MM.1S (cell line): ENCODE data around the gene SPOCK3.

Source experiments
- DNase-seq: peaks from one replicate; pipeline ENCODE4 v3.0.0-alpha.2; 2015
- H2AFZ ChIP-seq: fragments of 300-600 bp; sonication (generic); 2 replicates; pipeline ENCODE4 v1.6.0; 2016; ENCODE audit warnings: antibody characterized with exemption, low read length
- H3F3A ChIP-seq: fragments of 300-600 bp; sonication (generic); 2 replicates; pipeline ENCODE4 v1.6.1; 2016; ENCODE audit warnings: mild to moderate bottlenecking, antibody characterized with exemption, low read length, moderate library complexity, mixed read lengths; ENCODE audit not compliant: insufficient read depth
- H3K27ac ChIP-seq: fragments of 300-600 bp; sonication (generic); 2 replicates; pipeline ENCODE4 v1.5.1; 2016; ENCODE audit warnings: mild to moderate bottlenecking, low read length
- H3K27me3 ChIP-seq: fragments of 300-600 bp; sonication (generic); replicated peaks from 2 replicates; pipeline ENCODE4 v1.6.0; 2016; ENCODE audit warnings: low read length; ENCODE audit not compliant: insufficient read depth
- H3K36me3 ChIP-seq: fragments of 300-600 bp; sonication (generic); replicated peaks from 2 replicates; pipeline ENCODE4 v1.6.1; 2016; ENCODE audit warnings: mild to moderate bottlenecking, low read length, mixed read lengths; ENCODE audit not compliant: insufficient read depth
- H3K4me1 ChIP-seq: fragments of 300-600 bp; sonication (generic); 2 replicates; pipeline ENCODE4 v1.6.1; 2016; ENCODE audit warnings: low read length, mixed read lengths
- H3K4me2 ChIP-seq: fragments of 300-600 bp; sonication (generic); 2 replicates; pipeline ENCODE4 v1.6.0; 2016; ENCODE audit warnings: low read depth, low read length
- H3K4me3 ChIP-seq: fragments of 300-600 bp; sonication (generic); 2 replicates; pipeline ENCODE4 v1.5.1; 2016; ENCODE audit warnings: low read length, mixed read lengths
- H3K79me2 ChIP-seq: fragments of 300-600 bp; sonication (generic); 2 replicates; pipeline ENCODE4 v1.6.1; 2016; ENCODE audit warnings: mixed run types, low read length, mixed read lengths
- H3K9ac ChIP-seq: fragments of 300-600 bp; sonication (generic); 2 replicates; pipeline ENCODE4 v1.6.1; 2016; ENCODE audit warnings: low read length, mixed read lengths
- H3K9me2 ChIP-seq: fragments of 300-600 bp; sonication (generic); replicated peaks from 2 replicates; pipeline ENCODE4 v1.6.1; 2016; ENCODE audit warnings: mild to moderate bottlenecking, low read length, mixed read lengths; ENCODE audit not compliant: insufficient read depth
- H3K9me3 ChIP-seq: fragments of 300-600 bp; sonication (generic); replicated peaks from 2 replicates; pipeline ENCODE4 v1.6.1; 2016; ENCODE audit warnings: mild to moderate bottlenecking, low read length, mixed read lengths; ENCODE audit not compliant: insufficient read depth
- H4K20me1 ChIP-seq: fragments of 300-600 bp; sonication (generic); 2 replicates; pipeline ENCODE4 v1.6.1; 2016; ENCODE audit warnings: mild to moderate bottlenecking, low read length, moderate library complexity, mixed read lengths; ENCODE audit not compliant: insufficient read depth
- EZH2 ChIP-seq: fragments of 300-600 bp; sonication (generic); optimal IDR thresholded peaks from 2 replicates; pipeline ENCODE3; 2017; ENCODE audit warnings: low read depth, mild to moderate bottlenecking, antibody characterized with exemption, low read length, mixed read lengths
- EZH2phosphoT487 ChIP-seq: fragments of 300-600 bp; sonication (generic); IDR thresholded peaks from 2 replicates; pipeline ENCODE4 v1.6.1; 2018; ENCODE audit warnings: antibody characterized with exemption, low read length
- TF ChIP-seq, protein P1 (sequence below): fragments of 300-600 bp; sonication (generic); IDR thresholded peaks from 2 replicates; pipeline ENCODE4 v1.5.1; 2016; ENCODE audit warnings: antibody characterized with exemption, low read length, mixed read lengths

SPOCK3 gene

DNA sequence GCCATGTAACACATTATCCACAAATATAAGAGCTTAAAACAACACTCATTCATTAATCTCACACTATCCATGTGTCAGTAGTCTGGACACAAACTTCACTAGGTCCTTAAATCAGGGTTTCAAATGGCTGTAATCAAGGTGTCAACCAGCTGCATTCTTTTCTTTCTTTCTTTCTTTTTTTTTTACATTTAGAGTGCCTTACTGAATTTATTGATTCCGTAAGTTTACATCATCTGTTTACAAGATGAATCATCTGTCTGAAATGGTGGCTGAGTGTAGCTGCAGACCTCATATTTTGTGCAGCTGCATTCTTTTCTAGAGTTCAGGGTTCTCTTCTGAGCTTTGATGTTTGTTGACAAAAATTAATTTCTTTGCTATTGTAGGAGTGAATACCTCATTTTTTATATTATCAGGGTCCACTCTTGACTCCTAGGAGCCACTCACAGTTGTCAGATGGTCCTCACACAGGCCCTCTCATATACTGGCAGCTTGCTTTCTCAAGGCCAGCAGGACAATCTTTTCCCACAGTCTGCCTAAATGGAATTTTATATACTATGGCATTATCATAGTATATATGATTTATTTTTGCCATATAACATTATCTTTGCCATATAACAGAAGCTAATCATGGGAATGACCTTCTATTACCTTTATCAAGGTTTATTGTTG is 37.8 kb downstream of the SPOCK3 start:
- H3K9ac ChIP-seq: no peak overlapping the region
- H3K27me3 ChIP-seq: no peaks in the 10 kb centered on the region
- H3K27ac ChIP-seq: no peak overlapping the region
- H3K9me3 ChIP-seq: no peaks in the 10 kb centered on the region
- no peak overlapping the region for H3K4me2 ChIP-seq
- H3K9me2 ChIP-seq: no peaks in the 10 kb centered on the region
- no peaks in the 10 kb centered on the region for H3K36me3 ChIP-seq
- H3K79me2 ChIP-seq: no peaks in the 10 kb centered on the region
- no peak overlapping the region for H3K4me3 ChIP-seq
- no peaks in the 10 kb centered on the region for H3F3A ChIP-seq
- TF ChIP-seq EZH2phosphoT487 (no peak), EZH2 (no peak)
- TF ChIP-seq, protein P1, sequence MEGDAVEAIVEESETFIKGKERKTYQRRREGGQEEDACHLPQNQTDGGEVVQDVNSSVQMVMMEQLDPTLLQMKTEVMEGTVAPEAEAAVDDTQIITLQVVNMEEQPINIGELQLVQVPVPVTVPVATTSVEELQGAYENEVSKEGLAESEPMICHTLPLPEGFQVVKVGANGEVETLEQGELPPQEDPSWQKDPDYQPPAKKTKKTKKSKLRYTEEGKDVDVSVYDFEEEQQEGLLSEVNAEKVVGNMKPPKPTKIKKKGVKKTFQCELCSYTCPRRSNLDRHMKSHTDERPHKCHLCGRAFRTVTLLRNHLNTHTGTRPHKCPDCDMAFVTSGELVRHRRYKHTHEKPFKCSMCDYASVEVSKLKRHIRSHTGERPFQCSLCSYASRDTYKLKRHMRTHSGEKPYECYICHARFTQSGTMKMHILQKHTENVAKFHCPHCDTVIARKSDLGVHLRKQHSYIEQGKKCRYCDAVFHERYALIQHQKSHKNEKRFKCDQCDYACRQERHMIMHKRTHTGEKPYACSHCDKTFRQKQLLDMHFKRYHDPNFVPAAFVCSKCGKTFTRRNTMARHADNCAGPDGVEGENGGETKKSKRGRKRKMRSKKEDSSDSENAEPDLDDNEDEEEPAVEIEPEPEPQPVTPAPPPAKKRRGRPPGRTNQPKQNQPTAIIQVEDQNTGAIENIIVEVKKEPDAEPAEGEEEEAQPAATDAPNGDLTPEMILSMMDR: no peak
- no peak overlapping the region for H2AFZ ChIP-seq
- no peaks in the 10 kb centered on the region for H3K4me1 ChIP-seq
- no peaks in the 10 kb centered on the region for H4K20me1 ChIP-seq
- DNase-seq: no peak

DNA sequence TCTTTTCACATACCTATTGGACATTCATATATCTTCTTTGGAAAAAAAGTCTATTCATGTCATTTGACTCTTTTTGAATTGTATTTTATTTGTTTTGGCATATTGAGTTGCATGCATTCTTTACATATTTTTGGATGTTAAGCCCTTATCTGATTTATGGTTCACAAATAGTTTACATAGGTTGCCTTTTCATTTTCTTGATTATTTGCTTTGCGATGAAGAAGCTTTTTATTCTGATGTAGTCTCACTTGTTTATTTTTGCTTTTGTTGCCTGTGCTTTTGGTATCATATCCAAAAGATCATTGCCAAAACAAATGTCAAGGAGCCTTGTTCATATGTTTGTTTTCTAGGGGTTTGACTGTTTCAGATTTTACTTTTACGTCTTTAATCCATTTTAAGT is 43.9 kb downstream of the SPOCK3 start:
- H3K4me1 ChIP-seq: no peaks in the 10 kb centered on the region
- DNase-seq: no peak
- H3K4me3 ChIP-seq: no peak overlapping the region
- no peaks in the 10 kb centered on the region for H4K20me1 ChIP-seq
- H3K9me2 ChIP-seq: no peaks in the 10 kb centered on the region
- H3K79me2 ChIP-seq: no peaks in the 10 kb centered on the region
- no peaks in the 10 kb centered on the region for H3K36me3 ChIP-seq
- H3K9ac ChIP-seq: no peak overlapping the region
- H3K9me3 ChIP-seq: no peaks in the 10 kb centered on the region
- no peaks in the 10 kb centered on the region for H3F3A ChIP-seq
- H2AFZ ChIP-seq: no peak overlapping the region
- TF ChIP-seq, protein P1: no peak
- TF ChIP-seq EZH2phosphoT487: no peak
- no peak for TF ChIP-seq EZH2
- H3K4me2 ChIP-seq: no peak overlapping the region
- H3K27ac ChIP-seq: no peak overlapping the region
- no peaks in the 10 kb centered on the region for H3K27me3 ChIP-seq

DNA sequence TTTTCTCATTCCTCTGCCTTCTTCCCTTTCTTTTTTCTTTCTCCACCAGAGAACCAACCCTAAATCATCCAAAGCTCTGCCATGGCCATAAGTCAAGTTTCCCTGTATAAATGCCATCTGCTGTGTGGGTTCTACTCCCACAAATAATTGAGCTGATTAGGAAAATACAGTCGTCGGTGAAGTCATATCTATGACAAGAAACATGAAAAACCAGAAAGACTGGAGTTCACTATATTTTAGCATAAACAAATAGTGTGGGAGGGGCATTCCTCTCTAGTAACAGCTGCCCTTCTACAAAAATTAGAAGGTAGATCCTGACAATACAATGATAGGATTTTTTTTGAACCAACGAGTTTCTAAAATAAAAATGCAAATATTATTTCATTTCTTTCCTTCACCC is 48.8 kb downstream of the SPOCK3 start:
- H2AFZ ChIP-seq: no peak overlapping the region
- no peak overlapping the region for H3K4me3 ChIP-seq
- no peaks in the 10 kb centered on the region for H3K9me3 ChIP-seq
- H3K9ac ChIP-seq: no peak overlapping the region
- H3K79me2 ChIP-seq: no peaks in the 10 kb centered on the region
- H3F3A ChIP-seq: no peaks in the 10 kb centered on the region
- H3K4me1 ChIP-seq: no peaks in the 10 kb centered on the region
- H4K20me1 ChIP-seq: no peaks in the 10 kb centered on the region
- no peaks in the 10 kb centered on the region for H3K27me3 ChIP-seq
- DNase-seq: no peak
- H3K27ac ChIP-seq: no peak overlapping the region
- no peak overlapping the region for H3K4me2 ChIP-seq
- no peak for TF ChIP-seq EZH2
- TF ChIP-seq EZH2phosphoT487: no peak
- TF ChIP-seq, protein P1: no peak
- H3K36me3 ChIP-seq: no peaks in the 10 kb centered on the region
- no peaks in the 10 kb centered on the region for H3K9me2 ChIP-seq
